Hematopoietic multipotent progenitor cell treated with erythropoietin and hydrocortisone succinate and interleukin-3 and kit ligand, for 15 days (in vitro differentiated cells): ENCODE data around the gene PM20D1.
A peak's percentile ranks its signal among the peaks of the same experiment; 100 is the strongest.

Source experiments
- DNase-seq: peaks from one replicate; pipeline ENCODE4 v3.0.0-alpha.2; 2015; ENCODE audit warnings: low spot score

The PM20D1 gene

GRCh38 chr1:205804605-205805004 is 45.3 kb downstream of the PM20D1 start:
- DNase-seq = no peak

DNA sequence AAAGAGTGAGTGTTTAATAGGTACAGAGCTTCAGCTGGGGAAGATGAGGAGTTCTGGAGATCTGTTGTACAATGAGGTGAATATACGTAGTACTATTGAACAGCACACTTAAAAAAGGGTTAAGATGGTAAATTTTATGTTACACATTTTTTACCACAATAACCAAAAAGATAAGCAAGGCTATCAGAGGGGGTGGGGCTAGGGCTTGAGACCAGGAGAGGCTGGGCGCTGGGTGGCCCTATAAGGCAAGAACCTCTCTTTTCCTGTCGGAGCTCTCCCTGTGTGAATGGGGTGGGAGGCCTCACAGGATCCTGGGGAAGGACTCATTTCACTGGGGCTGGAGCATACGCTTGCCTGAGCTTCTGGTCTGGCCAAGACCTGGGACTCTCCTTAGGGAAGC is 45.9 kb downstream of the PM20D1 start:
- no peak for DNase-seq

GRCh38 chr1:205802060-205802459 is 47.9 kb downstream of the PM20D1 start:
- no peak for DNase-seq

- DNase-seq = no peak
Measured at GRCh38 chr1:205800981-205801703, 48.8 kb downstream of the PM20D1 start.

- no peak for DNase-seq
Measured at GRCh38 chr1:205800427-205800826, 49.5 kb downstream of the PM20D1 start.

DNA sequence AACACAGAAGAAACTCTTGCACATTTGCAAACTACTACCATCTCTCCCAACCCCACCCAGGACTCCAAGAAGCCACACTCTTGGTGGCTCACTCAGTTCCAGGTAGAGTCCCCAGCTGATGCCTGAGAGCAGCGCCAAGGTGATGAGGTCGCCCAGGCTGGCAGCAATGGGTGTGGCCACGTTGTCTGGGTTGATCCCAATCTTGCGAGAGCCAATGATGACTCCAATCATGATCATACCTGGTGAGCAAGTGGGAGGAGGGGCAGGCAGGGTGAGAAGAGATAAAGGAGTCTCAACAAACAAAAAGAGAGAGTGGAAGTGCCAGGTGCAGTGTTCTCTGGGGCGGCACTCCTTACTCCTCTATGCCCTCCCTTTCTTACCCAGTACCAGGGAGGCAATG is 51.4 kb downstream of the PM20D1 start:
- no peak for DNase-seq

- DNase-seq = no peak
Measured at GRCh38 chr1:205797168-205797567, 52.8 kb downstream of the PM20D1 start.

GRCh38 chr1:205794011-205794730 is 55.8 kb downstream of the PM20D1 start:
- DNase-seq = no peak

- no peak for DNase-seq
Measured at GRCh38 chr1:205792961-205793673, 56.8 kb downstream of the PM20D1 start.

DNA sequence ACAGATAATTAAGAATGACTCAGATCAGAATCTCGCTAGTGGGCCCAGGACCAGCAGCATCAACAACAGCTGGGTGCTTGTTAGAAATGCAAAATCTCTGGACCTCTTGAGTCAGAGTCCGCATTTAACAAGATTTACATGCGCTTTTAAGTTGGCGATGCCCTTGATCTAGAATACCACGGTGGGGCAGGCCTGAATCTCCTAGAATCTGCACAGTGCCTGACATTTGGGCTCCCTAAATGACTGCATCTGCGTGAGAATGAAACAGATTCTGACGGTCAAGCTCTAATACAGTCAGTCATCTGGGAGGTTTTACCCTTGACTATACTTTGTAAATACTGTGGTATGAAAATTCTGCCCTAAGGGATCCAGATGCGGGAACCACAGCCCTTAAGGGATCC is 57.5 kb downstream of the PM20D1 start:
- no peak for DNase-seq

- DNase-seq = peak; percentile 66
Measured at GRCh38 chr1:205791568-205792180, 58.3 kb downstream of the PM20D1 start.

DNA sequence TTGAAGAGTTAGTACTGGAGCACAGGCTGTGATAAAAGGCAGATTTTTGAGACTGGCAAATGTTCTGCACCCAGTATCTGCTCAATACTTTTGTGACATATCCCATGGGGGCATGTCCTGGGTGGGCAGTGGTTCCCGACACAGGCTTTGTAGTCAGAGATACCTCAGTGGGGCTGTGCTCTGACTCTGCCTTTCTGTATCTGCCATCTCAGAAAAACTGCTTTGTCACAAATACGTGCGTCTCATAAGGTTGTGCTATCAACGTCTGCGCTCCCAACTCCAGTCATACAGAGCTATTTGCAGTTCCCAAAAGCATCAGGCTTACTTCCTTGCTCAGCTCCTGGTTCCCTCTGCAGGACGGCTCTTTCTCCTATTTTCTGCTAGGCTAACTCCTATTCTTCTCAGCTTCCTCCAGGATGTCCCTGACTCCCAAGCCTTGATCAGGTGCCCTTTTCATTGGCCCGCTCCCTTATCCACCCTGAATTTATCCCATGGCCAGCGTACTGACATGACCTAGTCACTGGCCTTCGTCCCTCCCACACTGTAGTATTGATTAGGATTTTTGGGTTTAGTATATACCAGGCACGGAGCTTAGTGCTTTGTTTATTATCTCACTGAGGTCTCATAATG is 62.5 kb downstream of the PM20D1 start:
- no peak for DNase-seq

DNA sequence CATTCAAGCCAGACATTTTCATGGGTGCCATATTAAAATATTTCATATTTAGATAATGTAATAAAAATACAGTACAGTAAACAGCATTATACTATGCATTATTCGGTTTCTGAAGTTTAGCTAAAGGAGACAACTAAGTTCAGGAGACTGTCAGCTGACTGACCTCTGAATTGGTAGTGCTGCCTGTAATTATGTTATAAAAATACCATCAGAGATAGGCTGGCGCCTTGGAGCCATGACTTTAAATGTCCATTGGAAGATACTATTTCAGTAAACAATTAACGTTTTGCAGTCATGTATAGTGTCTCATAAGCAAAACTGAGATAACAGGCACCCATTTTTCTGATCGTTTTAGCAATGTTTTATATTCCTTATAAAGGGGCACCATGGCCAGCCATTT is 63.3 kb downstream of the PM20D1 start:
- DNase-seq = no peak

DNA sequence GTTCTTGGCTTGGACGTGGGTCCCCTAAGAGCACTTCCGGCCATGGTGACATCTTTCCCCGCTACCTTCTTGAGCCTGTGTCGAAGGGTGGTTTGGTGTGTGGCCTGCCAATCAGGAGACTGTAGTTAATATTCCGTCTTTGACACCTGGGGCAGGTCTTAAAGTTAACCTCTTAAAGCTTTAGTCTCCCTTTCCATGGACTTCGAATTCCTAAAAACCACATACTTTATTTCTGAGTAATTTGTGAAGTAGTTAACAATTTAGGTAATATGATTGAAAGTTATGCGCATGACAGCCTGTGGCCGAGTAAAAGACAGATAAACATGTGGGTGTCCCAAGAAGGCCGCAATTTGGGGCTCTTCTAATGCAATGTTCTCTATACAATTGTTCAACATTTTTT is 64.5 kb downstream of the PM20D1 start:
- no peak for DNase-seq

- no peak for DNase-seq
Measured at GRCh38 chr1:205783904-205784303, 66.0 kb downstream of the PM20D1 start.

DNA sequence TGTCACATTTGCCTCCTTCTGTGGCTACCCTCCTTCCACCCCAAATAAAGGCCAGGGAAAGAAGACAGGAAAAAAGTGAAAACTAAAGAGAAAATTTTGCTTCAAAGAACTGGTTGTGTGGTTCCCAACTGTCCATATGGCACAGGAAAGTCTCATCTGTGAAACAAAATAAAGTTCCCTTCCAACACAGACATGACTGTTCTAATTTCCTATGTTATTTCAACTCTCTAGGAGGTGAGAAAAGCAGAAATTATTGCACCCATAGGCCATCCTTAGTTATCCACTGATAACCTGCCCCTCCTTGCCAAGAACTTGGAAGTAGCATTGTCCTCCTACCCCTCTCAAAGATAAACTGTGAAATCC is 66.5 kb downstream of the PM20D1 start:
- no peak for DNase-seq

DNA sequence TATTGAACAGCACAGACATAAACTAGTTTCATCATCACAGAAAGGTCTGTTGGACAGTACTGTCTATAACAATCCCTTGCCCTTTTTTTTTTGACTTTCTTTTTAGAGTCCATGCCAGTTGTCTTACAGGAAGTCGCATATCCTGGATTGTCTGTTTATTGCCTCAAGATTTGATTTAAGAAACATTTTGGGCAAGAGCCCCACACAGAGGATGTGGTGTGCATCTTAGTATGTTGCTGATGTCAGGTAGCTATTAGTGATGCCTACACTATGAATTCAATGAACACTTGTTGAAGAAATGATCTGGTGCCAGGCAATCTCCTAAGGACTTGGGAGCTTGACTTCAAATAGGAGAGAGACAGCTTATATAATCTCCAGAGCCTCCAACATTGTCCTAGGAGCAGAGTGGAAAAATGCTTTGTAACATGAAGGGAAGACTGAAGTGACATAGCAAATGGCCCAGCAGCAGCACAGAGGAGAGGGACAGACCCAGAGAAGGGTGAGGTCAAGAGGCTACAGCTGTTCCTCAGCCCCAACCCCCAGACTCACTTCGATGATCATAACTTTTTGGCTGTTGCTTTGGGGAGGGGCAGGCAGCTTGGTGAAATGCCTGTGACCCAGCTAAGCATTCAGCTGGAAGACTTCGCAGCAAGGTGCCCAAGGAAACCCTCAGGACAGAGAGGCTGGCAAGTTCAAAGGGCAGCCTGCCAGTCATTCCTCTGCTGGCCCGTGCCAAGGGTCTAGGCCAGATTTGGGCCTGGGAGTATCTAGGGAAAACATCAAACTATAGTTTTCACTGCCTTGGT is 67.1 kb downstream of the PM20D1 start:
- DNase-seq = no peak

GRCh38 chr1:205780335-205780734 is 69.6 kb downstream of the PM20D1 start:
- DNase-seq = no peak
